H1 (cell line): ENCODE measurements around the gene CLMP. TPM values are rescaled to one million over a fixed set of nuclear protein-coding genes. Genes with fewer than 3 reads are reported as not detected.

Experiments
- CBX5 ChIP-seq: fragments of 300-800, 300-1000 bp; sonication (generic); IDR thresholded peaks from 2 replicates; pipeline ENCODE4 v1.7.1; 2016; ENCODE audit warnings: antibody characterized with exemption, low read length, low read depth
- CTBP2 ChIP-seq: IDR thresholded peaks from 2 replicates; pipeline ENCODE4 v1.7.0; 2011; ENCODE audit warnings: borderline replicate concordance, mild to moderate bottlenecking, moderate library complexity, mixed read lengths, low read length; ENCODE audit not compliant: insufficient read depth, insufficient read length
- EP300 ChIP-seq, 2 experiments: IDR thresholded peaks; 1 replicate in 1 of 2; 2 replicates in 1 of 2; pipeline ENCODE4 v1.6.1; 2011 to 2012; ENCODE audit warnings: low read depth in 2 of 2, low read length in 2 of 2, mild to moderate bottlenecking in 2 of 2, borderline replicate concordance in 1 of 2, inconsistent platforms in 1 of 2, moderate library complexity in 1 of 2
- EZH2 ChIP-seq: fragments of 200-600 bp; sonication (generic); IDR thresholded peaks from 2 replicates; pipeline ENCODE4 v1.7.1; 2012; ENCODE audit warnings: low read depth, mild to moderate bottlenecking, moderate library complexity, low read length, inconsistent platforms; ENCODE audit not compliant: severe bottlenecking
- KDM1A ChIP-seq: fragments of 200-600, 300-600 bp; sonication (generic); IDR thresholded peaks from 2 replicates; pipeline ENCODE4 v1.7.1; 2016; ENCODE audit warnings: mild to moderate bottlenecking, low read length, borderline replicate concordance
- KDM4A ChIP-seq: IDR thresholded peaks from one replicate; pipeline ENCODE4 v1.7.1; 2012; ENCODE audit warnings: low read depth, mild to moderate bottlenecking, moderate library complexity, low read length, inconsistent platforms; ENCODE audit not compliant: severe bottlenecking
- NRF1 ChIP-seq: IDR thresholded peaks from 2 replicates; pipeline ENCODE4 v1.6.1; 2011; ENCODE audit warnings: mild to moderate bottlenecking, low read depth, low read length, improper control_type of control experiment
- RFX5 ChIP-seq: IDR thresholded peaks from 2 replicates; pipeline ENCODE4 v1.6.1; 2011; ENCODE audit warnings: low read depth, low read length, improper control_type of control experiment, borderline replicate concordance
- SAP30 ChIP-seq: fragments of 300-600 bp; sonication (generic); IDR thresholded peaks from 2 replicates; pipeline ENCODE4 v1.7.1; 2012; ENCODE audit warnings: low read length, moderate library complexity, mild to moderate bottlenecking, inconsistent platforms; ENCODE audit not compliant: insufficient read depth, insufficient replicate concordance
- SIN3A ChIP-seq, 2 experiments: IDR thresholded peaks in 1 of 2; conservative IDR thresholded peaks in 1 of 2; 2 replicates each; pipeline ENCODE4 v1.6.1; 2011 to 2012; ENCODE audit warnings: low read length in 2 of 2, improper control_type of control experiment in 1 of 2, low read depth in 1 of 2, mild to moderate bottlenecking in 1 of 2
- SIX5 ChIP-seq: IDR thresholded peaks from 2 replicates; pipeline ENCODE4 v1.6.1; 2011; ENCODE audit warnings: mild to moderate bottlenecking, low read depth, low read length
- SP1 ChIP-seq: IDR thresholded peaks from 2 replicates; pipeline ENCODE4 v1.6.1; 2011; ENCODE audit warnings: low read depth, low read length
- SP2 ChIP-seq: IDR thresholded peaks from 2 replicates; pipeline ENCODE4 v1.6.1; 2012; ENCODE audit warnings: mild to moderate bottlenecking, low read length, inconsistent platforms
- SRF ChIP-seq: IDR thresholded peaks from 2 replicates; pipeline ENCODE4 v1.6.1; 2011; ENCODE audit warnings: mild to moderate bottlenecking, low read depth, low read length, moderate library complexity
- TAF1 ChIP-seq: IDR thresholded peaks from 2 replicates; pipeline ENCODE4 v1.6.1; 2011; ENCODE audit warnings: mild to moderate bottlenecking, low read depth, low read length
- TEAD4 ChIP-seq: IDR thresholded peaks from 2 replicates; pipeline ENCODE4 v1.6.1; 2012; ENCODE audit warnings: low read depth, low read length, inconsistent platforms, mixed read lengths
- ZNF274 ChIP-seq: IDR thresholded peaks from 2 replicates; pipeline ENCODE4 v1.7.0; 2012; ENCODE audit warnings: low read length, borderline replicate concordance; ENCODE audit errors: extremely low read depth
- polyA plus RNA-seq, 7 experiments: library from polyadenylated mRNA; depleted of rRNA in 3 of 7; stranded (reverse) in 5 of 7; unstranded in 2 of 7; fragments of >200 nt in 5 of 7; fragments of 200-250 nt in 2 of 7; gene quantifications; 1 replicate in 5 of 7; 2 replicates in 1 of 7; 4 replicates in 1 of 7; pipeline versions ENCODE4 v1.2.1 to v1.2.3, GENCODE V29; 2011 to 2013; ENCODE audit warnings: missing spikeins in 2 of 7, mixed read lengths in 2 of 7
- total RNA-seq: library from RNA; stranded (reverse); fragmentation: NEBNext Ultra II Directional; extraction: Animal tissue kit (Norgen Biotek cat#: 25700); gene quantifications from 2 replicates; pipeline ENCODE4 v1.2.1, GENCODE V29; 2021
- TF ChIP-seq, protein P1 (sequence below), 3 experiments: IDR thresholded peaks; 1 replicate in 2 of 3; 2 replicates in 1 of 3; pipeline versions ENCODE4 v1.5.1 to v1.6.1; 2011; ENCODE audit warnings: low read length in 3 of 3, mild to moderate bottlenecking in 3 of 3, inconsistent platforms in 2 of 3, low read depth in 1 of 3, moderate library complexity in 1 of 3; ENCODE audit not compliant: insufficient read depth in 1 of 3; ENCODE audit errors: control extremely low read depth in 1 of 3
- TF ChIP-seq, protein P2 (sequence below): IDR thresholded peaks from 2 replicates; pipeline ENCODE4 v1.6.1; 2012; ENCODE audit warnings: inconsistent platforms

Gene CLMP
- total and polyA plus RNA-seq, 2 of the 8 experiments (the other 6 are each of a cell fraction or from before 2014, with no cell fraction given): 9.9 to 24.1 TPM

DNA sequence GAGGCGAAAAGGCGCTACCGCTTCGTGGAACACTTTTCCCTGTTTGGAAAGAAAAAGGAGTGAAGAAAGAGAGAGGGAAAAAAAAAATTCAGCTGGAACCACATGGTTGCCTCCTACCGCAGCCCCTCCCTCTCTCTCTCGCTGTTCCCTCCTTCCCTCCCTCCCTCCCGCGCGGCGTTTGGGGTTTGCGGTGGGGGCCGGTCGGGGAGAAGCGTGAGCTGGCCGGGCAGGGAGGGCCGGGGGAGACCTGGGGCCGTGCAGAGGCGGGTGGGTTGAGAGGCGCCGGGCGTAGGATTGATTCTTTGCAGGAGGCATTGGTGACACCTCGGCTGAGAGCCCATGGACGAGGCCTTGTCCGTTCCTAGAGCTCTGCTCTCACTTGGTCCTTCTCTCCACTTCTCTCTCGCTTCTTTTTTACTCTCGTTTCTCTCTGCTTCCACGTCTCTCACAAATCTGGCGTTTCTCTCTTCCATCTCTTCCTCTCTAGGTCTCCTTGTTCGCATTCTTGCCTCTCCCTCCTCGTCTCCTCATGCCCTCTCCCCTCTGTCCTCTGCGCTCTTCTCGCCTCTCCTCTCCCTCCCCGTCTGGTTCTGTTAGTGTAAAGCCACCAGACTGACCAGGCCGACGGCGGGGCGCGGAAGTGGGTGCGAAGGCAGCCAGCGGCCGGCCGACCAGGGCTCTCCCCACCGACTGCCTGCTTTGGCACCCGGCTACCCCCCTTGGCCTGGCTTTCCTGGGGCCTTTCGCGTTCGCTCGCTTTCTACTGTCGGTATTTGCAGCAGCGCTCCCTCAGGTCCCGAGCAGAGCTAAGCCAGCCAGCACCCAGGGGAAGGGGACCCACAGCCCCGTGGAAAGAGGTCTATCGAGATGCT is at the start of gene CLMP (continued):
- TF ChIP-seq EP300 (IDR thresholded peaks at IDR 0.05; ENCODE audit: borderline replicate concordance in 1 of 2, low read depth in 2 of 2, low read length in 2 of 2) (peak in 1 of 2 experiments; percentile 90; a peak in 1 of 3 replicates), CBX5 (no peak), CTBP2 (no peak), KDM4A (peak; percentile 17), RFX5 (no peak), SIX5 (no peak), SP2 (no peak), EZH2 (peak; percentile 39), TEAD4 (no peak), TAF1 (no peak; the same call in none of the 2 replicates), SAP30 (no peak), KDM1A (no peak), NRF1 (no peak), ZNF274 (no peak), SP1 (no peak), SRF (no peak), SIN3A (conservative IDR thresholded peaks at IDR 0.05 in 1 of 2, IDR thresholded peaks at IDR 0.05 in 1 of 2; ENCODE audit: low read depth in 1 of 2, low read length in 2 of 2) (no peak)
- TF ChIP-seq, protein P1, sequence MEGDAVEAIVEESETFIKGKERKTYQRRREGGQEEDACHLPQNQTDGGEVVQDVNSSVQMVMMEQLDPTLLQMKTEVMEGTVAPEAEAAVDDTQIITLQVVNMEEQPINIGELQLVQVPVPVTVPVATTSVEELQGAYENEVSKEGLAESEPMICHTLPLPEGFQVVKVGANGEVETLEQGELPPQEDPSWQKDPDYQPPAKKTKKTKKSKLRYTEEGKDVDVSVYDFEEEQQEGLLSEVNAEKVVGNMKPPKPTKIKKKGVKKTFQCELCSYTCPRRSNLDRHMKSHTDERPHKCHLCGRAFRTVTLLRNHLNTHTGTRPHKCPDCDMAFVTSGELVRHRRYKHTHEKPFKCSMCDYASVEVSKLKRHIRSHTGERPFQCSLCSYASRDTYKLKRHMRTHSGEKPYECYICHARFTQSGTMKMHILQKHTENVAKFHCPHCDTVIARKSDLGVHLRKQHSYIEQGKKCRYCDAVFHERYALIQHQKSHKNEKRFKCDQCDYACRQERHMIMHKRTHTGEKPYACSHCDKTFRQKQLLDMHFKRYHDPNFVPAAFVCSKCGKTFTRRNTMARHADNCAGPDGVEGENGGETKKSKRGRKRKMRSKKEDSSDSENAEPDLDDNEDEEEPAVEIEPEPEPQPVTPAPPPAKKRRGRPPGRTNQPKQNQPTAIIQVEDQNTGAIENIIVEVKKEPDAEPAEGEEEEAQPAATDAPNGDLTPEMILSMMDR (IDR thresholded peaks at IDR 0.05; ENCODE audit: control extremely low read depth in 1 of 3, insufficient read depth in 1 of 3, low read depth in 1 of 3, low read length in 3 of 3): no peak
- TF ChIP-seq, protein P2, sequence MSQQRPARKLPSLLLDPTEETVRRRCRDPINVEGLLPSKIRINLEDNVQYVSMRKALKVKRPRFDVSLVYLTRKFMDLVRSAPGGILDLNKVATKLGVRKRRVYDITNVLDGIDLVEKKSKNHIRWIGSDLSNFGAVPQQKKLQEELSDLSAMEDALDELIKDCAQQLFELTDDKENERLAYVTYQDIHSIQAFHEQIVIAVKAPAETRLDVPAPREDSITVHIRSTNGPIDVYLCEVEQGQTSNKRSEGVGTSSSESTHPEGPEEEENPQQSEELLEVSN: peak; percentile 89
